K562 (cell line): Measurements from ENCODE around the gene CYP2B6. TPM values are rescaled to one million over a fixed set of nuclear protein-coding genes. Genes with fewer than 3 reads are reported as not detected.

Source experiments
- ATAC-seq: fragments of 200-7000 bp; cut with Tn5 transposase; 3 replicates; pipeline ENCODE4 v1.9.1; 2020; ENCODE audit warnings: moderate library complexity
- BruUV-seq: library from RNA; stranded (reverse); fragments of 400-500 nt; replicated peaks from 2 replicates; lab custom pipeline; 2021; lab: Mats Ljungman, UMichigan
- CTCF ChIA-PET: fragments of 300-600 bp; formaldehyde crosslinking; extraction: SDS; loops from one replicate; lab custom pipeline; 2021; ENCODE audit warnings: low intra/inter-chr PET ratio; lab: Yijun Ruan, JAX
- POLR2A ChIA-PET: fragments of 300-600, 350-650 bp; sonication (Branson Sonifier 250); formaldehyde crosslinking; extraction: SDS; loops from one replicate; lab custom pipeline; 2021; ENCODE audit warnings: antibody characterized with exemption, inconsistent platforms; lab: Yijun Ruan, JAX
- DNase-seq, 4 experiments: peaks; one replicate each; pipeline versions ENCODE4 v3.0.0 to v3.0.0-alpha.2; 2011 to 2018; ENCODE audit warnings: low spot score in 3 of 4, mixed read lengths in 3 of 4; ENCODE audit errors: extremely low read depth in 1 of 4
- FAIRE-seq: peaks from 2 replicates; lab custom pipeline; 2011; peaks lifted over from hg19 to GRCh38; lab: Jason Lieb, UNC
- H2AFZ ChIP-seq: 2 replicates; pipeline ENCODE4 v1.6.0; 2011; ENCODE audit warnings: low read depth, low read length, control low read depth, inconsistent platforms
- H3K27ac ChIP-seq: fragments of 200-600 bp; 3 replicates; pipeline ENCODE4 v1.8.0; 2011; ENCODE audit warnings: low read depth, mild to moderate bottlenecking, control low read depth, inconsistent platforms, low read length, moderate library complexity, mixed read lengths; ENCODE audit errors: extremely low read depth
- H3K27me3 ChIP-seq, 2 experiments: fragments of 300-600 bp in 1 of 2; 2 replicates in 1 of 2; 3 replicates in 1 of 2; pipeline versions ENCODE4 v1.6.0 to v1.8.0; 2011; ENCODE audit warnings: inconsistent platforms in 2 of 2, low read length in 2 of 2, mild to moderate bottlenecking in 1 of 2, mixed read lengths in 1 of 2, moderate library complexity in 1 of 2; ENCODE audit not compliant: control insufficient read depth in 2 of 2, insufficient read depth in 2 of 2
- H3K36me3 ChIP-seq: fragments of 300-600 bp; 3 replicates; pipeline ENCODE4 v1.8.0; 2011; ENCODE audit warnings: mild to moderate bottlenecking, low read length, inconsistent platforms; ENCODE audit not compliant: control insufficient read depth, insufficient read depth
- H3K4me1 ChIP-seq, 2 experiments: fragments of 200-600 bp in 1 of 2; replicated peaks in 1 of 2; 2 replicates in 1 of 2; 3 replicates in 1 of 2; pipeline versions ENCODE4 v1.5.1 to v1.8.0; 2011; ENCODE audit warnings: inconsistent platforms in 2 of 2, low read length in 2 of 2, mild to moderate bottlenecking in 1 of 2, mixed read lengths in 1 of 2, moderate library complexity in 1 of 2; ENCODE audit not compliant: control insufficient read depth in 2 of 2, insufficient read depth in 2 of 2
- H3K4me2 ChIP-seq: 2 replicates; pipeline ENCODE4 v1.6.1; 2011; ENCODE audit warnings: low read length, control low read depth, inconsistent platforms, mixed read lengths; ENCODE audit not compliant: insufficient read depth
- H3K4me3 ChIP-seq: fragments of 200-600 bp; sonication (generic), shearing (Covaris generic); 2 replicates; pipeline ENCODE4 v1.5.1; 2016; ENCODE audit warnings: control low read depth, inconsistent platforms
- H3K79me2 ChIP-seq: fragments of 200-600 bp; 3 replicates; pipeline ENCODE4 v1.8.0; 2011; ENCODE audit warnings: low read length, inconsistent platforms; ENCODE audit not compliant: control insufficient read depth, insufficient read depth
- H3K9ac ChIP-seq, 2 experiments: 2 replicates each; pipeline versions ENCODE4 v1.6.0 to v1.6.1; 2011; ENCODE audit warnings: low read depth in 2 of 2, low read length in 2 of 2, control low read depth in 1 of 2, inconsistent platforms in 1 of 2, mild to moderate bottlenecking in 1 of 2, mixed read lengths in 1 of 2; ENCODE audit not compliant: insufficient read depth in 1 of 2
- H3K9me1 ChIP-seq: one replicate; pipeline ENCODE4 v1.6.0; 2011; ENCODE audit warnings: inconsistent platforms, mild to moderate bottlenecking, low read length, moderate library complexity; ENCODE audit not compliant: control insufficient read depth, insufficient read depth
- H3K9me3 ChIP-seq: replicated peaks from 2 replicates; pipeline ENCODE4 v1.5.1; 2011; ENCODE audit warnings: low read depth, low read length, inconsistent platforms; ENCODE audit not compliant: control insufficient read depth, insufficient read depth
- H4K20me1 ChIP-seq: replicated peaks from 2 replicates; pipeline ENCODE4 v1.6.1; 2011; ENCODE audit warnings: low read length, inconsistent platforms, mixed read lengths; ENCODE audit not compliant: control insufficient read depth, insufficient read depth
- ARHGAP35 ChIP-seq: fragments of 450-650 bp; IDR thresholded peaks from 2 replicates; pipeline ENCODE4 v1.6.1; 2018; ENCODE audit not compliant: partially characterized antibody
- ELF4 ChIP-seq: fragments of 450-650 bp; formaldehyde crosslinking; IDR thresholded peaks from 2 replicates; pipeline ENCODE4 v1.4.0; 2022; ENCODE audit warnings: missing genetic modification characterization
- GATAD2B ChIP-seq: fragments of 450-650 bp; IDR thresholded peaks from 2 replicates; pipeline ENCODE4 v1.6.1; 2017; ENCODE audit warnings: mild to moderate bottlenecking, borderline replicate concordance
- ID3 ChIP-seq, 2 experiments: fragments of 250-450 bp in 1 of 2; fragments of 450-650 bp in 1 of 2; sonication (Bioruptor Pico) in 1 of 2; IDR thresholded peaks; 2 replicates each; pipeline versions ENCODE4 v1.6.1 to v1.8.0; 2016 to 2021; ENCODE audit warnings: mild to moderate bottlenecking in 2 of 2, moderate library complexity in 2 of 2, missing compliant biosample characterization in 1 of 2, missing genetic modification characterization in 1 of 2
- NRF1 ChIP-seq, 2 experiments: fragments of 450-650 bp; IDR thresholded peaks in 1 of 2; conservative IDR thresholded peaks in 1 of 2; 2 replicates each; pipeline ENCODE4 v1.6.1; 2014; ENCODE audit warnings: mild to moderate bottlenecking in 2 of 2
- PKNOX1 ChIP-seq: fragments of 450-650 bp; IDR thresholded peaks from 2 replicates; pipeline ENCODE4 v1.6.1; 2016
- SMARCC2 ChIP-seq: fragments of 450-650 bp; IDR thresholded peaks from 2 replicates; pipeline ENCODE4 v1.6.1; 2017; ENCODE audit warnings: antibody characterized with exemption, moderate library complexity, mild to moderate bottlenecking, low read depth
- ZNF134 ChIP-seq: fragments of 250-450 bp; sonication (Bioruptor Pico); conservative IDR thresholded peaks from 2 replicates; pipeline ENCODE4 v1.4.0; 2020
- ZNF431 ChIP-seq: sonication (generic); formaldehyde crosslinking; IDR thresholded peaks from 2 replicates; pipeline ENCODE4 v1.8.0; 2022; ENCODE audit warnings: mild to moderate bottlenecking, missing genetic modification reagents
- WGBS: fragments of 100-300 bp; shearing (Covaris generic); methylation state at CpG from one replicate; pipeline ENCODE4 v1.1.6; 2016; ENCODE audit warnings: low coverage, mixed read lengths; ENCODE audit not compliant: insufficient coverage; ENCODE audit errors: missing lambda C conversion rate; 5-methylcytosine and 5-hydroxymethylcytosine counted together
- in situ Hi-C: fragments of 300-500 bp; cut with MboI; formaldehyde crosslinking; loops from 4 replicates; pipeline ENCODE4 v1.15.0; 2018; ENCODE audit warnings: inconsistent platforms, mixed read lengths
- intact Hi-C: fragments of 100-400 bp; cut with micrococcal nuclease; formaldehyde crosslinking; loops from 2 replicates; pipeline ENCODE4 v1.14.2; 2022
- polyA plus RNA-seq, 8 experiments: library from polyadenylated mRNA; depleted of rRNA in 4 of 8; stranded (reverse) in 5 of 8; unstranded in 3 of 8; fragments of >200 nt; fragmentation: Nextera tagmentation in 2 of 8; fragmentation: Illumina TruSeq in 1 of 8; extraction: Ambion mirVana in 2 of 8; extraction: Trizol in 1 of 8; gene quantifications; 2 replicates each; pipeline versions ENCODE4 v1.2.1 to v1.2.3, GENCODE V29; 2011 to 2014; ENCODE audit warnings: inconsistent platforms in 1 of 8, missing spikeins in 1 of 8
- total RNA-seq, 7 experiments: library from RNA; depleted of rRNA in 6 of 7; stranded (reverse); fragments of >200 nt in 6 of 7; fragmentation: Illumina TruSeq in 2 of 7; extraction: Trizol in 2 of 7; gene quantifications; 2 replicates each; pipeline versions ENCODE4 v1.2.1 to v1.2.3, GENCODE V29; 2011 to 2021; ENCODE audit warnings: low replicate concordance in 1 of 7

Gene CYP2B6
- total and polyA plus RNA-seq, 9 of the 15 experiments (the other 6 are each of a cell fraction or from before 2014, with no cell fraction given): 0.04 TPM; not detected in 8

- FAIRE-seq (no peak), DNase-seq (no peak), ATAC-seq (no peak)
- CTCF ChIA-PET: no interaction called here
- peak; percentile 78; the same call in 1 of the 2 replicates for TF ChIP-seq ZNF431 (CRISPR knock-in tag)
- no peak for TF ChIP-seq GATAD2B
- no peak for TF ChIP-seq SMARCC2
- no peak for TF ChIP-seq NRF1 (conservative IDR thresholded peaks at IDR 0.05 in 1 of 2, IDR thresholded peaks at IDR 0.05 in 1 of 2)
- no peak for TF ChIP-seq ID3 (CRISPR knock-in tag; IDR thresholded peaks at IDR 0.05)
- no peak for TF ChIP-seq ID3 (tag; IDR thresholded peaks at IDR 0.05)
- TF ChIP-seq PKNOX1: 0 out of 2 replicates have a peak, but pooled peaks have one; percentile 30
- TF ChIP-seq ARHGAP35: no peak
- TF ChIP-seq ELF4 (CRISPR knock-in tag): no peak
- TF ChIP-seq ZNF134 (CRISPR knock-in tag): no peak
- in situ Hi-C loops: no loop called here
- H3K27me3 ChIP-seq: peaks cover 0 to 34% of the 10 kb centered on the region in 2 experiments; a peak in 3 of 5 replicates
- H3K4me2 ChIP-seq: no peak overlapping the region
- BruUV-seq: no TSS peak
- H3K9me1 ChIP-seq: no peaks in the 10 kb centered on the region
- H3K27ac ChIP-seq: no peak overlapping the region
- no peak overlapping the region for H3K9ac ChIP-seq
- H3K4me1 ChIP-seq: no peaks in the 10 kb centered on the region
- H2AFZ ChIP-seq: no peak overlapping the region
- 0% methylated on average over 4 of the region's 4 CpGs for WGBS
- no peak overlapping the region for H3K4me3 ChIP-seq
- H3K9me3 ChIP-seq: no peaks in the 10 kb centered on the region
- no peaks in the 10 kb centered on the region for H4K20me1 ChIP-seq
- no peaks in the 10 kb centered on the region for H3K36me3 ChIP-seq
- no peaks in the 10 kb centered on the region for H3K79me2 ChIP-seq
- intact Hi-C loops: no loop called here
- POLR2A ChIA-PET: no interaction called here
These were observed 9.5 kb upstream of the CYP2B6 start for GRCh38 chr19:40981591-40981990.
